Mesenchymal stem cell (in vitro differentiated cells and primary cell): Measurements from ENCODE around the gene TENM3.

Experiments
- DNase-seq: peaks from one replicate; pipeline ENCODE4 v3.0.0-alpha.2; 2013
- H2AFZ ChIP-seq: one replicate; pipeline ENCODE4 v1.6.1; 2013; ENCODE audit warnings: low read depth, mild to moderate bottlenecking, control low read depth, inconsistent platforms, low read length, moderate library complexity
- H2AK5ac ChIP-seq: 2 replicates; pipeline ENCODE4 v1.6.1; 2013; ENCODE audit warnings: low read length, moderate library complexity, mild to moderate bottlenecking, inconsistent platforms; ENCODE audit not compliant: severe bottlenecking
- H2BK120ac ChIP-seq: one replicate; pipeline ENCODE4 v1.6.1; 2013; ENCODE audit warnings: low read depth, mild to moderate bottlenecking, inconsistent platforms, low read length, moderate library complexity
- H2BK12ac ChIP-seq, 2 experiments: one replicate each; pipeline ENCODE4 v1.6.1; 2013; ENCODE audit warnings: inconsistent platforms in 2 of 2, low read length in 2 of 2, mild to moderate bottlenecking in 2 of 2, moderate library complexity in 2 of 2, control low read depth in 1 of 2
- H2BK15ac ChIP-seq: one replicate; pipeline ENCODE4 v1.6.1; 2013; ENCODE audit warnings: mild to moderate bottlenecking, low read depth, inconsistent platforms; ENCODE audit not compliant: poor library complexity, severe bottlenecking
- H2BK5ac ChIP-seq: 2 replicates; pipeline ENCODE4 v1.6.1; 2013; ENCODE audit warnings: low read depth, mild to moderate bottlenecking, low read length, control low read depth, inconsistent platforms; ENCODE audit not compliant: poor library complexity, severe bottlenecking
- H3K14ac ChIP-seq, 2 experiments: one replicate each; pipeline ENCODE4 v1.6.1; 2013; ENCODE audit warnings: inconsistent platforms in 2 of 2, low read length in 2 of 2, control low read depth in 1 of 2, mild to moderate bottlenecking in 1 of 2, moderate library complexity in 1 of 2
- H3K18ac ChIP-seq, 2 experiments: one replicate each; pipeline ENCODE4 v1.6.1; 2013; ENCODE audit warnings: inconsistent platforms in 2 of 2, low read length in 2 of 2, control low read depth in 1 of 2, low read depth in 1 of 2, mild to moderate bottlenecking in 1 of 2
- H3K23ac ChIP-seq, 2 experiments: one replicate each; pipeline ENCODE4 v1.6.1; 2013; ENCODE audit warnings: inconsistent platforms in 2 of 2, low read length in 2 of 2, mild to moderate bottlenecking in 2 of 2, moderate library complexity in 2 of 2, control low read depth in 1 of 2
- H3K27ac ChIP-seq: 2 replicates; pipeline ENCODE4 v1.5.1; 2013; ENCODE audit warnings: mild to moderate bottlenecking, moderate library complexity, low read length, control low read depth, inconsistent platforms; ENCODE audit not compliant: poor library complexity, severe bottlenecking
- H3K27me3 ChIP-seq, 2 experiments: 2 replicates each; pipeline versions ENCODE4 v1.6.1 to v1.7.0; 2013; ENCODE audit warnings: low read length in 2 of 2, mild to moderate bottlenecking in 2 of 2, moderate library complexity in 2 of 2, control low read depth in 1 of 2, inconsistent platforms in 1 of 2; ENCODE audit not compliant: control insufficient read depth in 1 of 2, insufficient read depth in 1 of 2
- H3K36me3 ChIP-seq, 2 experiments: 2 replicates each; pipeline versions ENCODE4 v1.6.1 to v1.7.0; 2013; ENCODE audit warnings: low read length in 2 of 2, control low read depth in 1 of 2, inconsistent platforms in 1 of 2, low read depth in 1 of 2, mild to moderate bottlenecking in 1 of 2; ENCODE audit not compliant: insufficient read depth in 2 of 2, control insufficient read depth in 1 of 2
- H3K4ac ChIP-seq, 2 experiments: one replicate each; pipeline ENCODE4 v1.6.1; 2013; ENCODE audit warnings: inconsistent platforms in 2 of 2, low read length in 2 of 2, mild to moderate bottlenecking in 2 of 2, moderate library complexity in 2 of 2, control low read depth in 1 of 2, low read depth in 1 of 2
- H3K4me1 ChIP-seq: 2 replicates; pipeline ENCODE4 v1.6.1; 2013; ENCODE audit warnings: low read depth, low read length, control low read depth; ENCODE audit not compliant: control insufficient read depth, insufficient read depth
- H3K4me2 ChIP-seq: 2 replicates; pipeline ENCODE4 v1.6.1; 2013; ENCODE audit warnings: low read length, mild to moderate bottlenecking, inconsistent platforms; ENCODE audit not compliant: poor library complexity, severe bottlenecking
- H3K4me3 ChIP-seq, 2 experiments: 2 replicates each; pipeline versions ENCODE4 v1.5.1 to v1.7.0; 2013; ENCODE audit warnings: low read length in 2 of 2, mild to moderate bottlenecking in 2 of 2, control low read depth in 1 of 2, low read depth in 1 of 2; ENCODE audit not compliant: insufficient read depth in 1 of 2
- H3K79me1 ChIP-seq: replicated peaks from 2 replicates; pipeline ENCODE4 v1.6.1; 2013; ENCODE audit warnings: mild to moderate bottlenecking, control low read depth, low read length, inconsistent platforms; ENCODE audit not compliant: poor library complexity, severe bottlenecking
- H3K9ac ChIP-seq: 2 replicates; pipeline ENCODE4 v1.7.0; 2013; ENCODE audit warnings: mild to moderate bottlenecking, low read length, moderate library complexity
- H3K9me3 ChIP-seq: 2 replicates; pipeline ENCODE4 v1.7.0; 2013; ENCODE audit warnings: mild to moderate bottlenecking, low read length; ENCODE audit not compliant: control insufficient read depth
- H4K8ac ChIP-seq: one replicate; pipeline ENCODE4 v1.6.1; 2013; ENCODE audit warnings: inconsistent platforms, mild to moderate bottlenecking, low read length, moderate library complexity
- H4K91ac ChIP-seq: one replicate; pipeline ENCODE4 v1.6.1; 2013; ENCODE audit warnings: mild to moderate bottlenecking, low read length, inconsistent platforms
- WGBS: methylation state at CpG from one replicate; pipeline ENCODE4 v1.1.7; 2013; ENCODE audit warnings: mixed read lengths; 5-methylcytosine and 5-hydroxymethylcytosine counted together

Gene TENM3

GRCh38 chr4:182680234-182680653 lies 437.0 kb downstream of the TENM3 start:
- 92% methylated on average over 15 of the region's 15 CpGs for WGBS
- Histone ChIP-seq H3K4me3 (no peak overlapping the region), H2AFZ (no peak overlapping the region), H3K36me3 (peaks cover 8 to 11% of the 10 kb centered on the region in 2 experiments), H4K8ac (no peak overlapping the region), H3K79me1 (no peaks in the 10 kb centered on the region), H2AK5ac (no peak overlapping the region), H3K4me1 (no peaks in the 10 kb centered on the region), H3K4ac (no peak overlapping the region), H3K23ac (no peak overlapping the region), H2BK12ac (no peak overlapping the region), H3K9ac (no peak overlapping the region), H3K27ac (no peak overlapping the region), H3K4me2 (no peak overlapping the region), H3K14ac (no peak overlapping the region), H4K91ac (no peak overlapping the region), H2BK120ac (no peak overlapping the region), H3K27me3 (no peaks in the 10 kb centered on the region), H3K18ac (no peak overlapping the region), H2BK5ac (no peak overlapping the region), H2BK15ac (no peak overlapping the region), H3K9me3 (no peaks in the 10 kb centered on the region)
- DNase-seq = no peak

DNA sequence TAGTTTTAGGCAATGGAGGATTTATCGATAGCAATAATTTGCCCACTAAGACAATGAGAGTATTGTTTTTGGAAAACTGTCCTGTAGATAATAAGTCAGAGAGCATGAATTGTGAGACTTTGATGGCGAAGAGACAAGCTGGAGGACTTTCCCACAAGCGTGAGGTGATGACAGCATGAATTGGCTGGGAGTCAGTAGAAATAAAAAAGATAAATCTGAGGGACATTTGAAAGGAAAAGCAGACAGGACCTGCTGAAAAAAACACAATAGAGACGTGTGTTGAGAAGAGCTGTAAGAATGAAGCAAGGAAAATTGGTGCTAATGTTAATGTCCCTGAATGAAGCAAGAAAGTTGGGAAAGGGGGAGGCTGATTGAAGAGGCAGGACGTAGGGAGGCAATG lies 440.5 kb downstream of the TENM3 start:
- Histone ChIP-seq H2BK120ac (no peak overlapping the region), H2AK5ac (no peak overlapping the region), H3K18ac (no peak overlapping the region), H2BK12ac (no peak overlapping the region), H2BK5ac (no peak overlapping the region), H3K9ac (no peak overlapping the region), H2BK15ac (no peak overlapping the region), H3K36me3 (peaks cover 11 to 12% of the 10 kb centered on the region in 2 experiments), H3K23ac (no peak overlapping the region), H3K27ac (no peak overlapping the region), H4K8ac (no peak overlapping the region), H3K27me3 (no peaks in the 10 kb centered on the region), H3K4ac (no peak overlapping the region), H3K4me3 (no peak overlapping the region), H2AFZ (no peak overlapping the region), H3K14ac (no peak overlapping the region), H3K4me1 (no peaks in the 10 kb centered on the region), H4K91ac (no peak overlapping the region), H3K79me1 (no peaks in the 10 kb centered on the region), H3K9me3 (no peaks in the 10 kb centered on the region), H3K4me2 (no peak overlapping the region)
- 69% methylated on average over 5 of the region's 5 CpGs for WGBS
- DNase-seq = no peak

DNA sequence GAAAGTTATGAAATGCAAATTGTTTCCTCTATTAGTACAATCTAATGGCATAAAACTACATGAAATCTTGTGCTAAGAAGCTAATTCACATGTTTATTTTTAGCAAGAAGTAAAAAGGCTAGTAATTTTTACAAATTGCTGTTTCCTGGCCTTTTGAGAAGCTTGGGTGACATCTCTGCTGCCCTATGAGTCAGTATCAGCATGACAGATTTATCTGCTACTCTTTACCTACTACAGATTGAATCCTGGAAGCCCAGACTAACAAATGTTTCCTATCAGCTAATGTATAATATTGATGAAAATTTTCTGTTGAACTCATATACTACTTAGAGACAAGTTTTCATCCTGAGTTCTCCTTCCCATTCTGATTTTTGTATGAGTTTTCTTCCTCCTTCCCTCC lies 441.6 kb downstream of the TENM3 start:
- Histone ChIP-seq H4K8ac (no peak overlapping the region), H3K4me3 (no peak overlapping the region), H3K4me1 (no peaks in the 10 kb centered on the region), H2BK120ac (no peak overlapping the region), H3K79me1 (no peaks in the 10 kb centered on the region), H2BK12ac (no peak overlapping the region), H2BK15ac (no peak overlapping the region), H3K9ac (no peak overlapping the region), H3K27ac (no peak overlapping the region), H2AK5ac (no peak overlapping the region), H3K18ac (no peak overlapping the region), H2AFZ (no peak overlapping the region), H3K23ac (no peak overlapping the region), H3K4ac (no peak overlapping the region), H3K4me2 (no peak overlapping the region), H3K27me3 (no peaks in the 10 kb centered on the region), H3K36me3 (peaks cover 13 to 16% of the 10 kb centered on the region in 2 experiments), H3K14ac (no peak overlapping the region), H3K9me3 (no peaks in the 10 kb centered on the region), H4K91ac (no peak overlapping the region), H2BK5ac (no peak overlapping the region)
- DNase-seq = no peak

- Histone ChIP-seq H3K18ac (no peak overlapping the region), H3K23ac (no peak overlapping the region), H3K9me3 (no peaks in the 10 kb centered on the region), H2AK5ac (no peak overlapping the region), H3K4me1 (no peaks in the 10 kb centered on the region), H4K91ac (no peak overlapping the region), H3K79me1 (no peaks in the 10 kb centered on the region), H3K4me2 (no peak overlapping the region), H3K27me3 (no peaks in the 10 kb centered on the region), H2BK120ac (no peak overlapping the region), H3K27ac (no peak overlapping the region), H3K4ac (no peak overlapping the region), H3K36me3 (peaks cover 5 to 11% of the 10 kb centered on the region in 2 experiments), H2BK5ac (no peak overlapping the region), H2BK12ac (no peak overlapping the region), H3K9ac (no peak overlapping the region), H2AFZ (no peak overlapping the region), H3K14ac (no peak overlapping the region), H3K4me3 (no peak overlapping the region), H4K8ac (no peak overlapping the region), H2BK15ac (no peak overlapping the region)
- WGBS = 72% methylated on average over 10 of the region's 14 CpGs
- DNase-seq = no peak
Measured at GRCh38 chr4:182688081-182688480, 444.9 kb downstream of the TENM3 start.
